Subcutaneous abdominal adipose tissue (tissue), 5 donors: ENCODE results near the gene KCTD12.

ENCODE experiments used
- H3K27ac ChIP-seq: one replicate; pipeline ENCODE4 v1.7.0; 2013; ENCODE audit warnings: low read depth, mild to moderate bottlenecking, inconsistent platforms, low read length, moderate library complexity
- H3K27me3 ChIP-seq, 5 donors: one replicate each; pipeline ENCODE4 v1.7.0; 2013; ENCODE audit warnings: low read length in 5 of 5, inconsistent platforms in 1 of 5; ENCODE audit not compliant: control insufficient read depth in 5 of 5, insufficient read depth in 4 of 5
- H3K36me3 ChIP-seq, 5 donors: one replicate each; pipeline ENCODE4 v1.7.0; 2013; ENCODE audit warnings: low read length in 5 of 5; ENCODE audit not compliant: control insufficient read depth in 5 of 5, insufficient read depth in 5 of 5
- H3K4me1 ChIP-seq, 5 donors: one replicate each; pipeline ENCODE4 v1.7.0; 2013; ENCODE audit warnings: low read length in 5 of 5, mild to moderate bottlenecking in 3 of 5, moderate library complexity in 1 of 5; ENCODE audit not compliant: control insufficient read depth in 5 of 5, insufficient read depth in 5 of 5
- H3K4me3 ChIP-seq, 5 donors: one replicate each; pipeline ENCODE4 v1.7.0; 2013; ENCODE audit warnings: low read length in 5 of 5, low read depth in 1 of 5
- H3K9ac ChIP-seq, 5 donors: one replicate each; pipeline ENCODE4 v1.7.0; 2013; ENCODE audit warnings: low read length in 5 of 5, mild to moderate bottlenecking in 4 of 5, moderate library complexity in 3 of 5
- H3K9me3 ChIP-seq, 5 donors: one replicate each; pipeline ENCODE4 v1.7.0; 2013; ENCODE audit warnings: low read length in 5 of 5; ENCODE audit not compliant: control insufficient read depth in 5 of 5
- donor health status: healthy.
- donor health status: healthy.
- donor health status: healthy.
- donor health status: healthy.
- donor health status: healthy.

Gene KCTD12

DNA sequence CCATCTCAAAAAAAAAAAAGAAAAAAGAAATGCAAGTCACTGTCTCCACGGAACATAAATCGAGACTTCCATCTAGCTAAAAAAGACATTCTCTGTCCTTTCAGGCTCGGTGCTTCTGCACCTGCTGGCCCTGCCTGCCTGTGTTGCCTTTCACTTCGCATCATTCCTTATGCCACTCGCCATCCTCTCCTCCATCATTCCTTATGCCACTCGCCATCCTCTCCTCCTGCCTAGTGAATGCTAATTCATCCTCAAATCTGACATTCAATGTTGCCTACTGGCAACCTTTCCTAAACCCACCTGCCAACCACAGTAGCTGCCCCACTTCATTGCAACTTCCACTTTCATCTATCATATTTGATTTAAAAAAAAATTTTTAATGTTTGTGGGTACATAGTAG, 36.7 kb downstream of the KCTD12 start:
- Histone ChIP-seq H3K4me3 (no peak overlapping the region), H3K9ac (no peak overlapping the region), H3K27me3 (no peaks in the 10 kb centered on the region), H3K36me3 (no peaks in the 10 kb centered on the region), H3K9me3 (no peaks in the 10 kb centered on the region), H3K27ac (no peak overlapping the region), H3K4me1 (peaks cover 0 to 12% (median 4%) of the 10 kb centered on the region in 5 donors)

DNA sequence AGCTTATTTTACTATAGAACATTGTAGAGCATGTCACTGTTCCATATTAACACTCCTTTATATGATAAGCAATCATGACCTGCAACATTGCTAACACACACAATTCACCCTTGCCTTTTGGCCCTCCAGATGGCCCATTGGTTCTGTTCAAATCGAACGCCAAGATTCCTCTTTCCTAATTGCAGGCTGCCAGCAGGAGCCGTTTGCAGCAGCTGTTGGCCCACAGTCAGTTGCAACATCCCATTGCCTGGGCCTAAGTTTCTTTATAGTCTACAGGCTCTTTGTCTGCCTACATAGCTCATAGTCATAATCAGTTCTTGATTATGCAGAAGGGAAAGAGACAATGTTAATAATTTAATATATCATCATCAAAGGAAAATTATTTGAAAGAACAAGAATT, 37.6 kb downstream of the KCTD12 start:
- Histone ChIP-seq H3K36me3 (no peaks in the 10 kb centered on the region), H3K4me1 (peaks cover 0 to 12% (median 4%) of the 10 kb centered on the region in 5 donors), H3K9ac (no peak overlapping the region), H3K9me3 (no peaks in the 10 kb centered on the region), H3K27me3 (no peaks in the 10 kb centered on the region), H3K27ac (no peak overlapping the region), H3K4me3 (no peak overlapping the region)

DNA sequence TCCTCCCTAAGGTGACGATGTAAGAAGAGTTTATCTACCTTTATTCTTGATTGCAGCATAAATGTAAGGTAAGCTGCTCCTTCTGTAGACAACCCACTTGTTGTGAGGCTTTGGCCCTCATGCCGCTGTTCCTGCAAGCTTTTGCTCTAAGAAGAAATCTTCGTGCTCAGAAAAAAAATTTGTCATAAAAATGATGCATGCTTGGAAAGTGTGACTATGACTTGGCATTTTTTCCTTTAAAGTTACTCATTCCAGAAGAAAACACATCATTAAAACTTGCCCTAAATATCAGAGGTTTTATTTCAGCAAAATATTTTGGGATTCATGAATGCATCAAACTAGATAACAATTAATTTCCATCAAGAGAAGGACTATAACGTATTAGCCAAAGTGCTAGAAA, 39.8 kb downstream of the KCTD12 start:
- no peaks in the 10 kb centered on the region for H3K27me3 ChIP-seq
- H3K9me3 ChIP-seq: no peaks in the 10 kb centered on the region
- H3K4me3 ChIP-seq: no peak overlapping the region
- H3K27ac ChIP-seq: no peak overlapping the region
- no peak overlapping the region for H3K9ac ChIP-seq
- peaks cover 0 to 12% (median 4%) of the 10 kb centered on the region in 5 donors for H3K4me1 ChIP-seq
- H3K36me3 ChIP-seq: no peaks in the 10 kb centered on the region

DNA sequence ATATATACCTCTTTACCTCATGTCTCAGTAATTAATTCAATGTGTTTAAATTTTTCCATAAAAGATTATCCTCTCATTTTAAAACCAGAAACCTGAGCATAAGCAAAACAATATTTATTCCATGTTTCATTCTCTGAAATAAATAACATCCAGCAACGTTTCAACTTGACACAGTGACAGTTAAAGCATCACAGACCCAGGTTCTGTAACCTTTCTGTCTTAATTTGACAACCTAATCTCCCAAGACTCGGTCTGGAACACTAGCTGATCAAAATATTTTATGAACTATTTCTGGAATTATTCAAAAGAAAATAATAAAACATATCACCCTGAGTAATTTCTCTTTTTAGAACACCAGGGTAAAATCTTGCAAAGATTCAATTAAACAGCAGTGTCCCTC, 40.3 kb downstream of the KCTD12 start:
- Histone ChIP-seq H3K9me3 (no peaks in the 10 kb centered on the region), H3K27me3 (no peaks in the 10 kb centered on the region), H3K4me3 (no peak overlapping the region), H3K27ac (no peak overlapping the region), H3K36me3 (no peaks in the 10 kb centered on the region), H3K4me1 (peaks cover 0 to 12% (median 4%) of the 10 kb centered on the region in 5 donors), H3K9ac (no peak overlapping the region)

DNA sequence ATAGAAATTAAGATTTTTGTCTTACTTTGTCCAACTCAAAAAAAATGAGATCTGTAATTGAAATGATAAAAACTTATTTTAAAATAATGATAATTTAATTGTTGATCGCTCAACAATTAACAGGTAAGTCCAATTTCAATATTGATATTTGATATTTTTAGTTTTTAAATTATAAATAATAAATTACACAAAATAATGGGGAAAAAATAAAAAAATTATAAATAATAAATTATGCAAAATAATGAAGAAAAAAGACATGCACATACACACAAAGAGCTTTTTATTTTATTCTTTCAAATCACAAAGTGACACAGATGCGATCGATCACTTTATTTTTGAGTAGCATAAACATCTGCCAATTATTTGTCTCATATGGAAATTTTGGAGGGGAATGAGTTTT, 40.8 kb downstream of the KCTD12 start:
- Histone ChIP-seq H3K27me3 (no peaks in the 10 kb centered on the region), H3K36me3 (no peaks in the 10 kb centered on the region), H3K27ac (no peak overlapping the region), H3K9me3 (no peaks in the 10 kb centered on the region), H3K4me1 (peaks cover 0 to 12% (median 4%) of the 10 kb centered on the region in 5 donors), H3K4me3 (no peak overlapping the region), H3K9ac (no peak overlapping the region)

DNA sequence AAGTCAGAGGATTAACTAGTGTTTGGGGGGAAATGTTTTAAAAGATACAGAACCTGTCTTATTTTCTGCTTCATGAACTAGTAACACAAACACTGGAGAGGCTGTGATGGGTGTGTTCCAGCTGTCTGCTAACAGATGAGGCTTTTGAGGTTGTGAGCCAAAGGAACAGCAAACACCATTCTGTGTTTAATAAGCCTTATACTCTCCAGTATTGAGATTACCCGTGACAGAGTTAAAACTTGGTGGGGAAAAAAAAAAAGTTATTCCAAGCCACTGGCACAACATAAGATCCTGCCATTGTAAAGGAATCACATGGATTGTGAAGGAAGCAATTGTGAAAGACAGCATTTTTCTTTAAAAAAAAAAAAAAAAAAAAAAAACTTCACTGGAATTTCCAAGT, 48.4 kb downstream of the KCTD12 start:
- H3K9ac ChIP-seq: no peak overlapping the region
- H3K27ac ChIP-seq: no peak overlapping the region
- no peaks in the 10 kb centered on the region for H3K9me3 ChIP-seq
- no peak overlapping the region for H3K4me3 ChIP-seq
- H3K36me3 ChIP-seq: no peaks in the 10 kb centered on the region
- H3K27me3 ChIP-seq: no peaks in the 10 kb centered on the region
- no peaks in the 10 kb centered on the region for H3K4me1 ChIP-seq

DNA sequence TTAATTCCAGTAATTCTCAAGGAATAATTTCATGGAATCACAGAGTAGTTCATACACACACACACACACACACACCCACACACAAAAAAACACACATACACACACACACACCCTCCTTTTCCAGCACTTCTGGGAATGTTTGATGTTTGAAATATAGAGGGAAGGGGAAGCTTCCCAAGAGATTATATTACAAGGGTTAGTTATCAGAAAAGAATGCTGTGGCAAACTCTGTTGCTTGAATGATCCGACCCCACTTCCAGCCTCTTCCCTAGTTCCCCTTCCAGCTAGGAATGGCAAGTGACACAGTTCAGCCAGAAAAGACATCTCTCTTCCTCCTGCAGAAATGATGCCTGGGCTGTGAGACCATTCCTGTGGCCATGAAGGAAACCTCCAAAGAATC, 49.9 kb downstream of the KCTD12 start:
- no peaks in the 10 kb centered on the region for H3K4me1 ChIP-seq
- H3K4me3 ChIP-seq: no peak overlapping the region
- no peak overlapping the region for H3K9ac ChIP-seq
- no peaks in the 10 kb centered on the region for H3K36me3 ChIP-seq
- H3K27ac ChIP-seq: no peak overlapping the region
- H3K9me3 ChIP-seq: no peaks in the 10 kb centered on the region
- H3K27me3 ChIP-seq: no peaks in the 10 kb centered on the region

DNA sequence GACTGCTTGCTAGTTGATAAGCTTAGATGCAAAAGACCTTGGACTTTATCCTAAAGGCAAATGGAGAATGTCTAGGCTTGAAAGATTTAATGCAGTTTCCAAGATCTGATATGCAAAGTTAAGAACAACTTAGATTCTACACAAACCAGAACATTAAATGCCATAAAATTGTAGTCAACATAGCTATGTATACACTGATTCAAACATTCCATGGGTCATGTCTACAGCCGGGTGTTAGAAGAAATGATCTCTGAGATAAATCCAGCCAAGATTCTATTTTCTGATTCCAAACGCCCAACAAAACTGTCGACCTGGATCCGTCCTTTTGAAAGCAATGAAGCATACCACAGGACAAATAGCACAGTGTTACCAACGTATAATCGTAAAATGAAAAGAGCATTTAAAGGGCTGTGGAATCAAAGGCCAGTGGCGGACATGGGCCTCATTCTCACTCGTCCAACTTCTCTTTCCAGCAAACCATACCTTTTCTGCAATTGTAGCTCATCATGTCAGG, 52.7 kb downstream of the KCTD12 start:
- no peaks in the 10 kb centered on the region for H3K27me3 ChIP-seq
- H3K9ac ChIP-seq: no peak overlapping the region
- no peak overlapping the region for H3K4me3 ChIP-seq

DNA sequence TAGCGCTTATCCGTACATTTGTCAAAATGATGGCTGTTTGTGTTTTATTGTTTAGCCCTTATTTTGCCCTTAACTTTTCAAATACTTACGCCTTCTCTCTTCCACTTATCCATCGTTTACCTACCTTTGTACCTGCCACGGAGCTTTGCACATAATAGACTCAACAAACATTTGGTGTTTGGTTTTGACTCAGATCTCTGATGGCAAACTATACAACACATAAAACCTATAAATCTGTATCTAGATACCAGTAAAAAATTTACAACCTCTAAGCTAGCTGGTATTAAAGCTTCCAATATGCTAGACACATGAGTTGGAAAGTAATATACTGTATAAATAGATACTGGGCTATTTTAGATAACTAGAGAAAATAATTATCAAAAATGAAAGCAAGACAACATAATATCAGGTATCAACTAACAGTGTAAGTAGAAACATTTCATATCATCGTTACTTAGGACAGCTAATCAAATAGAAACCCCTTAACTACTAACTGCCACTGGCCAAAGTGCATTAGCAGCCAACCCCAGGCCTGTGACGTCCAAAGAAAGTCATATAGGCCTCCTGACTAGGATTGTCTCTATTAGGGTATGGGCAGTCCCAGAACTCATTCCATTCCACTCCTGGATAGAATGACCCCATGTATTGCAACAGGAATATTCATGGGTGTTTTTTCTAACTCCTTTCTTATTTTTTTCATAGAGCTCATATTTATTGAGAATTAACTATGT, 53.8 kb downstream of the KCTD12 start:
- Histone ChIP-seq H3K36me3 (no peaks in the 10 kb centered on the region), H3K4me1 (peaks cover 0 to 9% (median 5%) of the 10 kb centered on the region in 5 donors), H3K4me3 (no peak overlapping the region), H3K9ac (no peak overlapping the region), H3K9me3 (no peaks in the 10 kb centered on the region), H3K27ac (no peak overlapping the region), H3K27me3 (no peaks in the 10 kb centered on the region)

More for the DNA sequence above, 52.7 kb downstream of the KCTD12 start:
- Histone ChIP-seq H3K9me3 (no peaks in the 10 kb centered on the region), H3K4me1 (peaks cover 0 to 9% (median 5%) of the 10 kb centered on the region in 5 donors), H3K27ac (no peak overlapping the region), H3K36me3 (no peaks in the 10 kb centered on the region)

DNA sequence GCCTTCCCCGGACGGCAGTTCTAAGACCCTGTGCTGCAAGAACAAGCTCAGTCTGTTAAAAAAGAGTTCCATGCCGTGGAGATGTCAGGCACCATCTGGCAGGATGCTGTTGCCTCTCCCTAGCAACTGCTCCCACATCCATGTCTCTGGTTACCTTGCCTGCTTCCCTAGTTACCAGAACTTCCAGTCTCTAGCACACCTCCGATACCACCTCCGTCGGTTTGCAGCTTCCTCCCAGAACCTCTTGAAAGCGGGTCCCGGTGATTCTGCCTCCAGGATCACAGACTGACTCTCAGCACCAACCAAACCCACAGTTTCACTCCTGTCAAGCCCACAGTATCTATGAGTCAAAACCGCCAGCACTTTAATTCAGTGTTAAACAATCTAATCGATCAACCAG, 55.4 kb downstream of the KCTD12 start:
- H3K9me3 ChIP-seq: no peaks in the 10 kb centered on the region
- H3K9ac ChIP-seq: no peak overlapping the region

More for the DNA sequence above, 55.4 kb downstream of the KCTD12 start:
- peaks cover 0 to 14% (median 5%) of the 10 kb centered on the region in 5 donors for H3K4me1 ChIP-seq
- no peaks in the 10 kb centered on the region for H3K27me3 ChIP-seq
- no peak overlapping the region for H3K4me3 ChIP-seq
- H3K27ac ChIP-seq: no peak overlapping the region
- H3K36me3 ChIP-seq: no peaks in the 10 kb centered on the region
